ENCODE measurements around the gene HELZ.
"Not testable (repeated sequence)": the region's sequence is repeated elsewhere in the genome, so short reads cannot be mapped to it uniquely, and the experiment has no call there.

HELZ gene, protein sequence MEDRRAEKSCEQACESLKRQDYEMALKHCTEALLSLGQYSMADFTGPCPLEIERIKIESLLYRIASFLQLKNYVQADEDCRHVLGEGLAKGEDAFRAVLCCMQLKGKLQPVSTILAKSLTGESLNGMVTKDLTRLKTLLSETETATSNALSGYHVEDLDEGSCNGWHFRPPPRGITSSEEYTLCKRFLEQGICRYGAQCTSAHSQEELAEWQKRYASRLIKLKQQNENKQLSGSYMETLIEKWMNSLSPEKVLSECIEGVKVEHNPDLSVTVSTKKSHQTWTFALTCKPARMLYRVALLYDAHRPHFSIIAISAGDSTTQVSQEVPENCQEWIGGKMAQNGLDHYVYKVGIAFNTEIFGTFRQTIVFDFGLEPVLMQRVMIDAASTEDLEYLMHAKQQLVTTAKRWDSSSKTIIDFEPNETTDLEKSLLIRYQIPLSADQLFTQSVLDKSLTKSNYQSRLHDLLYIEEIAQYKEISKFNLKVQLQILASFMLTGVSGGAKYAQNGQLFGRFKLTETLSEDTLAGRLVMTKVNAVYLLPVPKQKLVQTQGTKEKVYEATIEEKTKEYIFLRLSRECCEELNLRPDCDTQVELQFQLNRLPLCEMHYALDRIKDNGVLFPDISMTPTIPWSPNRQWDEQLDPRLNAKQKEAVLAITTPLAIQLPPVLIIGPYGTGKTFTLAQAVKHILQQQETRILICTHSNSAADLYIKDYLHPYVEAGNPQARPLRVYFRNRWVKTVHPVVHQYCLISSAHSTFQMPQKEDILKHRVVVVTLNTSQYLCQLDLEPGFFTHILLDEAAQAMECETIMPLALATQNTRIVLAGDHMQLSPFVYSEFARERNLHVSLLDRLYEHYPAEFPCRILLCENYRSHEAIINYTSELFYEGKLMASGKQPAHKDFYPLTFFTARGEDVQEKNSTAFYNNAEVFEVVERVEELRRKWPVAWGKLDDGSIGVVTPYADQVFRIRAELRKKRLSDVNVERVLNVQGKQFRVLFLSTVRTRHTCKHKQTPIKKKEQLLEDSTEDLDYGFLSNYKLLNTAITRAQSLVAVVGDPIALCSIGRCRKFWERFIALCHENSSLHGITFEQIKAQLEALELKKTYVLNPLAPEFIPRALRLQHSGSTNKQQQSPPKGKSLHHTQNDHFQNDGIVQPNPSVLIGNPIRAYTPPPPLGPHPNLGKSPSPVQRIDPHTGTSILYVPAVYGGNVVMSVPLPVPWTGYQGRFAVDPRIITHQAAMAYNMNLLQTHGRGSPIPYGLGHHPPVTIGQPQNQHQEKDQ (N-terminal part only)

DNA sequence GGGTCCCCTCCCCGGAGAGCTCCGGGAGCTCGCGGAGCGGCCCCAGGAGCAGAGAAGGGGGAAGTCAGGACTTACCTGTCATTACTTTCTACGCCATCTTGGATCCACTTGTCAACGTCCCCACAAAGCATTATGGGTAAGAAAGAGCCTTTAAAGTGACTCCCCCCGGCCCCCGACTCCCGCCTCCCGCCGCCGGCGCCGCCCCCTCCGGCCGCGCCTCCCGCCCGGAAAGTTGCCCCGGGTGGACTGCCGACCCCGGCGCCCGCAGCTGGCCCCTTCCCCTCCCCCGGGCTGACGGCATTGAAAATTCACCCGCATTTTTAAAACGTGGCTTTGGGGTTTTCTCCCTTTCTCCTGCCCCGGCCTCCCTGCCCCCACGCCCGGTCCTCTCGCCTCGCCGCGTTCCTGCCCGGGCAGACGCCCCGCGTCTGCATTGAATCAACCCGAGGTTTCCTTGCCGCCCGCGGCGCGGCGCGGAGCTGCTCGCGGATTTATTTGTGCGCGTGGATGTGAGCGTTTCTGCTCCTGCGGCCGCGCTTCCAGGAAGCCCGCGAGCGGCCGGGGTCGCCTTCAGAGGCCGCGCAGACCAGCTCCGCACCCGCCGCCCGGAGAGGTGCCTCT is at the start of gene HELZ:
Gene HELZ, minus strand, starts transcription at position 124 of the 621 bp plus-strand sequence. CDS start 26,392 bp downstream, outside the sequence.
- DNase-seq (ENCODE audit: low spot score) = peak; percentile 86

DNA sequence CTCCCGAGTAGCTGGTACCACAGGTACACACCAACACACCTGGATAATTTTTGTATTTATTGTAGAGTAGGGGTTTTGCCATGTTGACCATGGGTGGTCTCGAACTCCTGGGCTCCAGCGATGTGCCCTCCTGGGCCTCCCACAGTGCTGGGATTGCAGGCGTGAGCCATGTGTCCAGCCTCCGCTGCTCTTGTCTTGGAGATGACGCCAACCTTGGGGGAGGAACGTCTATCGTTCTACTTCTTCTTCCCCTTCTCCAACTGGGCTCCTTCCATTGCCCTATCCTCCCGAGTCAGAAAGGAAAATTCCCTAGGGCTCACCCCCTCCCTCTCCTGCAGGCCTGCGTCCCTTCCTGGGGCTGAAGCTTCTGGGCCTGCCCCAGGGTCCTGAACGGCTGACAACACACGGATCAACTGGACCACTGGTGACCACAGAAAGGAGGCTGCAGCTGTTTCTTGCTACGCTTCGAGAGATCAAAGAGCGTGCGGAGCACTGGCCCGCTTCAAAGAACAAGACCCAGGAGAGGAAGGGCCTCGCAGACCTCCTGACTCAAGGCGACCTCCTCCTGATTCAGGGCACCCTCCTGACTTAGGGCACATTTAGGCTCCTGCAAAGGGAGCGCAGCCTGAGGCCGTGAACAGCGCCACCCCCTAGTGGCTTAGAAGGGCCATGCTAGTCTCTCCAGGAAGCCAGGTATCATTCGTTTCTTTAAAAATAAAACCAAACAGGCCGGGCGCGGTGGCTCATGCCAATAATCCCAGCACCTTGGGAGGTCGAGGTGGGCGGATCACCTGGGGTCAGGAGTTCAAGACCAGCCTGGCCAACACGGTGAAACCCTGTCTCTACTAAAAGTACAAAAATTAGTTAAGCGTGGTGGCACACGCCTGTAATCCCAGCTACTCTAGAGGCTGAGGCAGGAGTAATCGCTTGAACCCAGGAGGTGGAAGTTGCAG is 48.5 kb upstream of the HELZ start:
- peak; percentile 80 for DNase-seq (ENCODE audit: low spot score)

DNA sequence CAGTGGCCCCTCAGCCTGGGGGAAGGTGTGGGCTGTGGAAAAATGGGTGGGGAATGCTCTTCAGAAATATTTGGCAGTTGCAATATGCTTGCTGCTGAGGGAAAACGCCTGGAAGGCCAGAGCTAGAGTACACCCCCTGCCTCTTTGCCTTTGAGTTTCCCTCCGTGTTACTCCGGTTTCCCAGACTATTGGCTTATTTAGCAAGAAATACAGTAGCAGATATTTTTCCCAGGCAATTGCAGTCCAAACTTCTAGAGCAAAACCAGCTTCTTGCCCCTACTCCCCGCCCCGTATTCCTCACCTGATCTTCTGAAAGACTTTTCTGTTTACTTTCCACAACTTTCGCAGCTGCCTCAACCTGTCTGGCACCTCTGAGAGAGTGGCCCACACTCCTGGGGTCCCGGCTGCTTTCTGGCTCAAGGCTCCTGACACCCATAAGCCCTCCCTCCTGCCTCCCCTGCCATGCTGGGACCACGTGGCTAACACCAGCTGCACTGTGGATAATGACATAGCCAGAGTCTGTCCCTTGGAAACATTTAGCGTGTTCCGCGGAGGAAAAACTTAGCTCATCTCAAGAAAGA is 45.8 kb upstream of the HELZ start:
- DNase-seq (ENCODE audit: low spot score) = no peak

DNA sequence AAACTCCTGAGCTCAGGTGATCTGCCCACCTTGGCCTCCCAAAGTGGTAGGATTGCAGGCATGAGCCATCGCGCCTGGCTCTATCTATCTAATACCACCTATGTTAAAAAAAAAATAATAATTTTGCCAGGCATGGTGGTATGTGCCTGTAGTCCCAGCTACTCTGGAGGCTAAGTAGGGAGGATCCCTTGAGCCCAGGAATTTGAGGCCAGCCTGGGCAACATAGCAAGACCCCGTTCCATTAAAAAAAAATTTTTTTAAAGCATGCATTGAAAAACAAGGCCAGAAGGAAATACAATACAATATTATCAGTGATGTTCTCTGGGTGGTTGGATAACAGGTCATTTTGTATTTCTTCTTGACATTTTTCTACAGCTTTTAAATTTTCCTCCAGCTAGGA is 45.2 kb upstream of the HELZ start:
- no peak for DNase-seq (ENCODE audit: low spot score)

DNA sequence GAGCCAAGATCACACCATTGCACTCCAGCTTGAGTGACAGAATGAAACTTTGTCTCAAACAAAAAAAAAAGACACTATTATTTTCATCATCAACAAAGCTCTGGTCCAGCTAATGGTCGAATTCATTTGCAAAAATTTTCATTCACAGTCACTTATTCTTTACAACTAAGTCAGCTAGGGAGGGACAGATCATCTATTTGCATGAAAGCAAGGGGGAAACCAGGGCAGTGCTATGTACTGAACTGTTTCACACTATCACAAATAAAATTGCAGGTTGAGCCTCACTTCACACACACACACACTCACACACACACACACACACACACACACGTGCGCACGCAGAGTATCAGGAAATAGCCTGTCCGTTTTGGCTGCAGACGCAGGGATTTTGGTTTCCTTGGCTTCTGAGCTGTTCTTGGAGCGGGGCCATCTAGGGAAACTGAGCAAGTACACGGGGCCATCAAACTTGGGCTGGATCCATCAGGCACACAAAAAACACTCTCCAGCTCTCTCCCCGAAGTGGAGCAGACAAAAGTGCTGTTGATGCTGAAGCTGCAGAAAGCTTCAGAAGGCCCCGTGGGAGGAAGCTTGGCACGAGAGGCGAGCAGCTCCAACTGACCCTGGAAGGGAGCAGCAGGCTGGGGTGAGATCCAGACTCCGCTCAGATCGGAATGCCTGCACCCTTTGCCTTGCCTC is 44.3 kb upstream of the HELZ start:
- DNase-seq (ENCODE audit: low spot score) = no peak

DNA sequence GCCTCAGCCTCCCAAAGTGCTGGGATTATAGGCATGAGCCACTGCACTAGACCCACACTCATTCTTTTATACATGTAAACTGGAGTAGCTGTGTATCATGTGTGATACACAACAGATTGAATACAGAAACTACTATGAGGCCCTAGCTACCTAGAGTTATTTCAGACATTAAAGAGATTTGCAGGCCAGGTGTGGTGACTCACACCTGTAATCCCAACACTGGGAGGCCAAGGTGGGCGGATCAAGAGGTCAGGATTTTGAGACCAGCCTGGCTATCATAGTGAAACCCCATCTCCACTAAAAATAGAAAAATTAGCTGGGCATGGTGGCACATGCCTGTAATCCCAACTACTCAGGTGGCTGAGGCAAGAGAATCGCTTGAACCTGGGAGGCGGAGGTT is 41.8 kb upstream of the HELZ start:
- DNase-seq (ENCODE audit: low spot score) = not testable (repeated sequence)

DNA sequence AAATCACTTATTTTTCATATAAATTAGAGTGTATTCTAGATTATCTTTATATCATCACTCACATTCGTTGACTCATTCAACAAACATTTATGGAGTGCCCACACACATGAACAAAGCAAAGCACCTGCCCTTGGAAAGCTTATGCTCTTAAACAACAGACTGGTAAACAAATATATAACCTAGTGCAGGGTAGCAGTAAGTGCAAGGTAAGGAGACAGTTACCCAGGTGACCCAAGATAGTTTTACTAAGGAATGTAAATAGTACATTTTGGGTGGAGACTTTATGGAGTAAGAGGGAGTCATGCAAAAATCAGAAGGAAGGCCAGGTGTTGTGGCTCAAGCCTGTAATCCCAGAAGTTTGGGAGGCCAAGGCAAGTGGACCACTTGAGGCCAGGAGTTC is 40.4 kb upstream of the HELZ start:
- DNase-seq (ENCODE audit: low spot score) = no peak

DNA sequence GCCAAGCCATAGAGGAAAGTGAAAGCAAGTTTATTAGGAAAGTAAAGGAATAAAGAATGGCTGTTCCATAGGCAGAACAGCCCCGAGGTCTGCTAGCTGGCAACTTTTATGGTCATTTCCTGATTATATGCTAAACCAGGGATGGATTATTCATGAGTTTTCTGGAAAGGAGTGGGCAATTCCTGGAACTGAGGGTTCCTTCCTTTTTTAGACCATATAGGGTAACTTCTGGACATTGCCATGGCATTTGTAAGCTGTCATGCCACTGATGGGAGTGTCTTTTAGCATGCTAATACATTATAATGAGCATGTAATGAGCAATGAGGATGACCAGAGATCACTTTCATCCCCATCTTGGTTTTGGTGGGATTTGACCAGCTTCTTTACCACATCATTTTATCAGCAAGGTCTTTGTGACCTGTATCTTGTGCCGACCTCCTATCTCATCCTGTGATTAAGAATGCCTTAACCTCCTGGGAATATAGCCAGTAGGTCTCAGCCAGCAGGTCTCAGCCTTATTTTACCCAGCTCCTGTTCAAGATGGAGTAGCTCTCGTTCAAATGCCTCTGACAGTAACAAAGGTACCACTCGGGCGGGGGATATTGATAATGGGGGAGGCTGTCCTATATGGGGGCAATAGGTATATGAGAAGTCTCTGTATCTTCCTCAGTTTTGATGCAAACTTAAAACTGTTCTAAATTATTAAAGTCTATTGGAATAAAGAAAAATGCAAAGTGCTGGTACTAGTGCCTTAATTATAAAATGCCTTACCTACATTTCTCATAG is 38.9 kb upstream of the HELZ start:
- no peak for DNase-seq (ENCODE audit: low spot score)

DNA sequence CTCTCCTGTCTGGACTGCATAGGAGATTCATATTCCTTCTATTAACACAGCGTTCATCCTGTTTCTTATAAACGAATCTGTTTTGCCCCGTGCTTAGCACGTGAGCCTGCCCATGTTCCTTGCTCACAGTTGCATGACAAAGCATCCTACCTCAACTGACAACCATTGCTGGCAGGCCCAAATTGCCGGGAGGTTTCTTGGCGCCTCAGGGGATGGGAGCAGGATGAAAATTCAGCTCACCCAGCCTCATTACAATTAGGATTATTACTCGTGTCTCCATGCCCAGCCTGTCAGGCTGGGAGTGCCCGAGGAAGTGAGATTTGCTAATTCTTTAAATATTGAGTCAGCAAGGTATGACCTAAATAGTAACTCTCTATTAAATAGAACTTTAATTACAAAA is 36.7 kb upstream of the HELZ start:
- no peak for DNase-seq (ENCODE audit: low spot score)

DNA sequence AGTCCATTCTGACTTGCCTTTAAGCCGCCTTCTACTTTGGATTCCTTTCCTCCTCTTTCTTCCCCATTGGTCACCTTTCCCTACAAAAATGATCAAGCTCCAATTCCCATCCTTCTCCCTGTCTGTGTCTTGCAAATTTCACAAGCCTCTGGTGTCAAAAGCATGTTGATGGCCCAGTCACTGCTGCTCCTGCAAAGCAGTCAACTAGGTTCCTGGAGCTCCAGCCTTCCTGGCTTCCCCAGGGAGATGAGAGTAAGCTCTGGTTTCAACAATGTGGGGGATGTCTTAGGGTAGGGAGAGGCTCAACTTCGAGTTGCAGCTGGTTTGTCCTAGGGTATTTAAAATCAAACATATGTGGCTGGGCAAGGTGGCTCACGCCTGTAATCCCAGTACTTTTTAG is 36.1 kb upstream of the HELZ start:
- DNase-seq (ENCODE audit: low spot score) = no peak

DNA sequence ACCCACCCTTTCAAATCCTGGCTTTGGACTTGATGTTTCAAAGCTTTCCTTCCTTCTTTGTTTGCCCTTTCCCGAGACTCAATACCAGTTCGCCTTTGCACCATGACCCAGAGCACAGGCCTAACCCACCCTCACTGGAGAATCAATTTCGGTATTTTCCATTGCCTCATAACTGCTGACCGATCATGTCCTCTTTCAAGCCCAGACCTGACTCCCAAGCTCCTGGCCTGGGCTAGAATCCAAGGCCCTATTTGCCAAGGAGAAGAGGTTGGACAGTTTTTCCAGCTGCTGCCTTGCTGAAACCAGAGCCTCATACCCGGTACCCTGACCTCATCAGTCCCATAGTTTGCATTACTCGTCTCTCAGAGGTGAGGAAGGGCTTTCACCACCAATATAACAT is 35.3 kb upstream of the HELZ start:
- no peak for DNase-seq (ENCODE audit: low spot score)

DNA sequence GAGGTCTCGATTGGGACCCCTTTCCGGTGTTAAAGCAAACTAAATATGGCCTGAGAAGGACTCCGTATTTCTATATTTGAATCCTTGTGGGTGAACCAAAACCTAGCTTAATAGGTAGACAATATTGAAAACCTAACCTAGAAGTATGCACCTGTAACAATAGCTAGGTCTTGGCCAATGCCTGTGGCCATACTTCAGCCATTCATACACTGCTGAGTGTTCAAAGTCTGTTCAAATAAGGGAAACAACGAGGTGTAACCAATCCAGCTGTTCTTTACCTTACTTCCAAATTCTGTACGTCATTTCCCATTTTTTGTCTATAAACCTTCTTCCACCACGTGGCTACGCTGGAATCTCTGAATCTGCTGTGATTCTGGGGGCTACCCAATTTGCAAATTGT is 34.1 kb upstream of the HELZ start:
- no peak for DNase-seq (ENCODE audit: low spot score)

DNA sequence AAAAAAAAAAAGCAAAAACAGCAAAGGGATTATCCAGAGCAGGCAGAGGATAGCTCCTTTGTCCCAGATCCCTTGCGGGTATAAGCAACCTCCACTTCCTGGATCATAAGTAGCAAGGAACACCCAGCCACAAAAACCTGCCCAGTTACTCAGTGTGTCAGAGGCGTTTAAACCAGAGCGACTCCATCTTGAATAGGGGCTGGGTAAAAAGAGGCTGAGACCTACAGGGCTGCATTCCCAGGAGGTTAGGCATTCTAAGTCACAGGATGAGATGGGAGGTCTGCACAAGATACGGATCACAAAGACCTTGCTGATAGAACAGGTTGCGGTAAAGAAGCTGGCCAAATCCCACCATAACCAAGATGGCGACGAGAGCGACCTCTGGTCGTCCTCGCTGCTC is 33.4 kb upstream of the HELZ start:
- DNase-seq (ENCODE audit: low spot score) = no peak

DNA sequence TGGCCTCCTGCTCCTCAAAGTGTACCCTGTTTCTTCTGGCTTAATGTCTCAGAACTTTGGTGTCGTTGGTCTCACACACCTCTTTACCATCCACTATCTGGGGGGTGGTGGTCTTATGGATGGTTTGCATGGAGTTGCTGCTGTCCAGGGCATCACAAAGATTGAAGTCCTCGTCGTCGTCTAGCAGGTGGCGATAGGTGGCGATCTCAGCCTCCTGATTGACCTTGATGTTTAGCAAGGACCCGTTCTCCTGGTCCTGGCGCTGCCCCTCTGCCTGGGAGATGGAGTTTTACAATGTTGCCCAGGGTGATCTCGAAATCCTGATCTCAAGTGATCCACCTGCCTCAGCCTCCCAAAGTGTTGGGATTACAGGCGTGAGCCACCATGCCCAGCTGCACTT is 31.1 kb upstream of the HELZ start:
- peak; percentile 54 for DNase-seq (ENCODE audit: low spot score)

DNA sequence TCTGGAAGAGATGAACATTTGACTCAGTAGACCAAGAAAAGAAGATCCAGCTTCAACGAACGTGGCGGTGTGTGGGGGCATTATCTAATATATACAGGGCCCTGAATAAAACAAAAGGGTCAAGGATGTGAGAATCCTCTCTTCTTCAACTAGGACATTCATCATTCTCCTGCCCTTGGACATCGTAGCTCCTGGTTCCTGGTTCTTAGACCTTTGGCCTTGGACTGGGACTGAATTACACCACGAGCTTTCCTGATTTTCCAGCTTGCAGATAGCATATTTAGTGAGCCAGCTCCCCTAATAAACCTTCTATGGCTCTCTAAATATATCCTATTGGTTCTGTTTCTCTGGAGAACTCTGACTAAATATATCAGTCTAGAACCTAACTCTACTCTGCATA is 29.5 kb upstream of the HELZ start:
- DNase-seq (ENCODE audit: low spot score) = no peak

DNA sequence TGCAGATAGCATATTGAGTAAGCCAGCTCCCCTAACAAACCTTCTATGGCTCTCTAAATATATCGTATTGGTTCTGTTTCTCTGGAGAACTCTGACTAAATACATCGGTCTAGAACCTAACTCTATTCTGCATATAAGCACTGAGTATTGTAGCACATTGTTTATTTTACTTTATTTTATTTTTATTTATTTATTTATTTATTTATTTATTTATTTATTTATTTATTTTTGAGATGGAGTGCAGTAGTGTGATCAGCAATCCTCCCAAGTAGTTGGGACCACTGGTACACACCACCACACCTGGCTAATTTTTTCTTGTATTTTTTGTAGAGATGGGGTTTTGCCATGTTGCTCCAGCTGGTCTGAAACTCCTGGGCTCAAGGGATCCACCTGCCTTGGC is 28.9 kb upstream of the HELZ start:
- DNase-seq (ENCODE audit: low spot score) = no peak

DNA sequence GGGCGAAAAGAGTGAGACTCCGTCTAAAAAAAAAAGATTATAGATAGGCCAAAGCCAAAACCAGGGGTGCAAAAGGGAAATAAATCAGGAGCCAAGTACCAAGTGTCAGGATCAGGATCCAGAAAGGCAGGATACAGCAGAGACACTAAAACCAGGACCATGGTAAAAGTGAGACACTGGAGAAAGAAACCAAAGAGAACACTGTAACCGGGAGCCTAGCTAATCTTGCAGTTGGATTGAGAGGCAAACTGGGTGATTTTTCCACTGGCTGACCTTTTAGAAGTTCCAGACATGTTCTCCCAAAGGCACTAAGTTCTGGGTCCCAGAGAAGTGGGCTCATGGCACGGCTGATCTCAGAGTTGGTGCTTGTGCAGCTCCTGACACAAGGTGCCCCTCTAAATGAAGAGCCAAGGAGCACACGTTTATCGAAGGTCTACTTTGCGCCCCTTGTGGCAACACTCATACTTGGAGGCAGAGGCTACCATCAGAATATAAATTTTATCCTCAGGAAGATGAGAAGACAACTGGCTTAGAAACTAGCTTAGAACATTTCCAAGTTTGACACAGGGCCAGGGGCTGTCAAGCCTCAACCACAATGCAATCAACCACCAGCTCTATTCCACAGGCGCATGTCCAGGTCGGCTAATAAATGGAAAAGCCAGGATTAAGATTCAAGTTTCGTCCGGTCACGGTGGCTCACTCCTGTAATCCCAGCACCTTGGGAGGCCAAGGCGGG is 27.5 kb upstream of the HELZ start:
- DNase-seq (ENCODE audit: low spot score) = peak; percentile 60

DNA sequence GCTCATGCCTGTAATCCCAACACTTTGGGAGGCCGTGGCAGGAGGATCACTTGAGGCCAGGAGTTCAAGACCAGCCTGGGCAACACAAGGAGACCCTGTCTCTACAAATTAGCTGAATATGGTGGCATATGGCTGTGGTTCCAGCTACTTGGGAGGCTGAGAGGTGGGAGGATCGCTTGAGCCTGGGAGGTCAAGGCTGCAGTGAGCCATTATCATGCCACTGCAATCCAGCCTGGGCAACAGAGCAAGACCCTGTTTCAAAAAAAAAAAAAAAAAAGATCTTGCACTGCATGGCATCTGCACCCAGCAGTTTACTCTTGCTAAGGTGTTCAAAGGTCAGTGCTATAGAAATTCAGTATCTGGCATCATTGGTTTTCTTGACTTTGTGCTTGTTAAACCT is 26.2 kb upstream of the HELZ start:
- DNase-seq (ENCODE audit: low spot score) = not testable (repeated sequence)

All from iPS-NIHi11 (cell line).